Measurements from ENCODE around the gene ACSS1. TPM values are rescaled to one million over a fixed set of nuclear protein-coding genes. Genes with fewer than 3 reads are reported as not detected.

Gene ACSS1
- 7.2 and 8.5 TPM in 2 replicates for polyA plus RNA-seq (2011; rRNA removed)
- polyA plus RNA-seq (2012; cell fraction: cytosol; rRNA removed) = 9.8 and 12.0 TPM in 2 replicates
- 23.9 and 27.6 TPM in 2 replicates for polyA plus RNA-seq (2012; cell fraction: nucleus; rRNA removed)
- 7.6 to 8.1 TPM (median 7.6 TPM) in 3 replicates for polyA plus RNA-seq (2017; fragmentation: RNase III; extraction: RNeasy Plus Mini Kit Qiagen cat#74134 plus additional on column Dnase treatment)
- 14.7 TPM in 2 replicates for polyA minus RNA-seq (2011; rRNA and poly(A)+ RNA removed)

DNA sequence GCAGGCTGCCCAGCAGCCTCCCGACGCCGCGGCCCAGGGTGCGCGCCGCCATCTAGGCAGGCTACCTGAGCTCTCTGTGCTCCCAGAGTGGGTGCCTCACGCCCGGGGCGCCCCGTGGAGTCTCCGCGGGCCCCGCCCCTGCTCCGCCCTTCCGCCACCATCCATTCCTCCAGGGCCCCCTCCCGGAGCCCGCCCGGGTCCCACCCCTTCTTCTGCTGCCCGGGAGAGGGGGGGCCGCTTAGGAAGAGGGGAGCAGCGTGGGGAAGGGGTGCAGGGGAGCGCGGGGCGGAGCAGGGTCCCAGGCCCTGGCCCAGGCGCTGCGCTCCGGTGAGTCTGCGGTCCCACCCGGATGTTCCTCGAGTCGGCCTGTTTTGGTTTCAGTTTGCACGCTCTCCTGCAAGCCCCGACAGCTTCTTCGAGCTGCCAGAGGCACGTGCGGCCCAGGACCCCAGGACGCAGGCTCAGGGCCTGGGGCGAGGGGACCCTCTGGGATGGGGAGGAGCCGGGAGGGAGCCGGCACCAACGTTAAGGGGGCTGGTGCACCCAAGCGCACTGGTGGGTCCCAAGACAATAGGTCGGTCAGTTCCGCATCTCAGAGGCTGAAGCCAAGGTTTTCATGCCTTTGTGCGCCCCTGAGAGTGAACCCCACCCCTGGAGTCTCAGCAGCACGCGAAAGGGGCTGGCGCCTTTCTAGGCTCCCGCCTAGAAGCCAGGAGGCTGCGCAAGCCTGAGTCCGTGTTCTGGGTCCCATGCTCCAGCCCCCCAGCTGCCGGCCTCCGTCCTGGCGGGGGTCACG, at the start of gene ACSS1:
Gene ACSS1 (minus strand): TSS at position 89 of the 796 bp plus-strand sequence. CDS start 37 bp downstream, at position 52.
- POLR2A ChIA-PET = interaction anchor here (1.3 kb wide), 1 partner anchor 9 kb away, joined by 3 read pairs; no protein-coding TSS in a partner anchor
- H3K9me3 ChIP-seq = no peaks in the 10 kb centered on the region
- H3K4me1 ChIP-seq = peaks cover 48% of the 10 kb centered on the region
- H3K4me2 ChIP-seq = peak within 1 kb of the TSS; percentile 97
- peak; percentile 66 to 68 for ATAC-seq
- FAIRE-seq = no peak
- peak within 1 kb of the TSS; percentile 90 for H3K4me3 ChIP-seq
- DNase-seq (ENCODE audit: low read depth in 1 of 2, low spot score in 1 of 2) = peak; percentile 54 to 72
- TF ChIP-seq, protein P1, sequence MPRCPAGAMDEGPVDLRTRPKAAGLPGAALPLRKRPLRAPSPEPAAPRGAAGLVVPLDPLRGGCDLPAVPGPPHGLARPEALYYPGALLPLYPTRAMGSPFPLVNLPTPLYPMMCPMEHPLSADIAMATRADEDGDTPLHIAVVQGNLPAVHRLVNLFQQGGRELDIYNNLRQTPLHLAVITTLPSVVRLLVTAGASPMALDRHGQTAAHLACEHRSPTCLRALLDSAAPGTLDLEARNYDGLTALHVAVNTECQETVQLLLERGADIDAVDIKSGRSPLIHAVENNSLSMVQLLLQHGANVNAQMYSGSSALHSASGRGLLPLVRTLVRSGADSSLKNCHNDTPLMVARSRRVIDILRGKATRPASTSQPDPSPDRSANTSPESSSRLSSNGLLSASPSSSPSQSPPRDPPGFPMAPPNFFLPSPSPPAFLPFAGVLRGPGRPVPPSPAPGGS (IDR thresholded peaks at IDR 0.05) = no peak; the same call in 2 of the 3 replicates
- TF ChIP-seq HOXB5 (CRISPR knock-in tag; IDR thresholded peaks at IDR 0.05) (no peak), FOSL2 (IDR thresholded peaks at IDR 0.05) (no peak), FOSL2 (CRISPR knock-in tag; IDR thresholded peaks at IDR 0.05) (no peak), BHLHE40 (IDR thresholded peaks at IDR 0.05; ENCODE audit: low read depth, low read length) (no peak), CHD4 (IDR thresholded peaks at IDR 0.05; ENCODE audit: borderline replicate concordance) (no peak), TFCP2L1 (CRISPR knock-in tag; IDR thresholded peaks at IDR 0.05) (no peak), CBX2 (IDR thresholded peaks at IDR 0.05; ENCODE audit: borderline replicate concordance, low read depth) (no peak), POLR2A (IDR thresholded peaks at IDR 0.05; ENCODE audit: low read length) (peak; percentile 69), POLR2AphosphoS2 (conservative IDR thresholded peaks at IDR 0.05; ENCODE audit: low read length) (no peak), FOSB (CRISPR knock-in tag; IDR thresholded peaks at IDR 0.05) (no peak), CBX8 (IDR thresholded peaks at IDR 0.05) (no peak), HOXB13 (CRISPR knock-in tag; IDR thresholded peaks at IDR 0.05; ENCODE audit: low read depth) (no peak), HDAC2 (IDR thresholded peaks at IDR 0.05) (no peak), GATA3 (IDR thresholded peaks at IDR 0.05; ENCODE audit: borderline replicate concordance) (no peak), NR3C1 (IDR thresholded peaks at IDR 0.05) (no peak), KDM5A (IDR thresholded peaks at IDR 0.05) (no peak), TP53 (CRISPR knock-in tag; IDR thresholded peaks at IDR 0.05) (no peak), ZC3H11A (IDR thresholded peaks at IDR 0.05) (no peak), HOXA7 (CRISPR knock-in tag; IDR thresholded peaks at IDR 0.05) (no peak), NPAS2 (CRISPR knock-in tag; IDR thresholded peaks at IDR 0.05; ENCODE audit: borderline replicate concordance) (peak; percentile 50; the same call in 1 of the 2 replicates), RARB (CRISPR knock-in tag; IDR thresholded peaks at IDR 0.05) (no peak), ESRRA (IDR thresholded peaks at IDR 0.05; ENCODE audit: borderline replicate concordance, low read length) (no peak), RNF2 (IDR thresholded peaks at IDR 0.05; ENCODE audit: borderline replicate concordance, low read depth) (no peak)
- TF ChIP-seq, protein P2, sequence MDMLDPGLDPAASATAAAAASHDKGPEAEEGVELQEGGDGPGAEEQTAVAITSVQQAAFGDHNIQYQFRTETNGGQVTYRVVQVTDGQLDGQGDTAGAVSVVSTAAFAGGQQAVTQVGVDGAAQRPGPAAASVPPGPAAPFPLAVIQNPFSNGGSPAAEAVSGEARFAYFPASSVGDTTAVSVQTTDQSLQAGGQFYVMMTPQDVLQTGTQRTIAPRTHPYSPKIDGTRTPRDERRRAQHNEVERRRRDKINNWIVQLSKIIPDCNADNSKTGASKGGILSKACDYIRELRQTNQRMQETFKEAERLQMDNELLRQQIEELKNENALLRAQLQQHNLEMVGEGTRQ (IDR thresholded peaks at IDR 0.05) = 0 out of 2 replicates have a peak, but pooled peaks have one; percentile 27
- TF ChIP-seq, protein P3, sequence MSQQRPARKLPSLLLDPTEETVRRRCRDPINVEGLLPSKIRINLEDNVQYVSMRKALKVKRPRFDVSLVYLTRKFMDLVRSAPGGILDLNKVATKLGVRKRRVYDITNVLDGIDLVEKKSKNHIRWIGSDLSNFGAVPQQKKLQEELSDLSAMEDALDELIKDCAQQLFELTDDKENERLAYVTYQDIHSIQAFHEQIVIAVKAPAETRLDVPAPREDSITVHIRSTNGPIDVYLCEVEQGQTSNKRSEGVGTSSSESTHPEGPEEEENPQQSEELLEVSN (IDR thresholded peaks at IDR 0.05; ENCODE audit: borderline replicate concordance, low read depth) = peak; percentile 91
- TF ChIP-seq, protein P4, sequence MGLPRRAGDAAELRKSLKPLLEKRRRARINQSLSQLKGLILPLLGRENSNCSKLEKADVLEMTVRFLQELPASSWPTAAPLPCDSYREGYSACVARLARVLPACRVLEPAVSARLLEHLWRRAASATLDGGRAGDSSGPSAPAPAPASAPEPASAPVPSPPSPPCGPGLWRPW (IDR thresholded peaks at IDR 0.05) = no peak
- TF ChIP-seq, protein P5, sequence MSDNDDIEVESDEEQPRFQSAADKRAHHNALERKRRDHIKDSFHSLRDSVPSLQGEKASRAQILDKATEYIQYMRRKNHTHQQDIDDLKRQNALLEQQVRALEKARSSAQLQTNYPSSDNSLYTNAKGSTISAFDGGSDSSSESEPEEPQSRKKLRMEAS (IDR thresholded peaks at IDR 0.05) = peak; percentile 94
- H3K27ac ChIP-seq = peak within 1 kb of the TSS; percentile 88 to 89
- WGBS (ENCODE audit: missing lambda C conversion rate) = 38% methylated on average over 35 of the region's 56 CpGs
- CTCF ChIA-PET = interaction anchor here (0.9 to 9.7 kb wide), 6 partner anchors 18 to 213 kb away, joined by 3 to 130 read pairs (median 9); partner anchors contain the start of gene APMAP

All from A549 (cell line).